ENCODE data around the gene NID1. TPM values are rescaled to one million over a fixed set of nuclear protein-coding genes. Genes with fewer than 3 reads are reported as not detected.

NID1 gene
- total RNA-seq, 4 donors from 2014 or later = 27.8 to 91.8 (median 69.4) TPM

DNA sequence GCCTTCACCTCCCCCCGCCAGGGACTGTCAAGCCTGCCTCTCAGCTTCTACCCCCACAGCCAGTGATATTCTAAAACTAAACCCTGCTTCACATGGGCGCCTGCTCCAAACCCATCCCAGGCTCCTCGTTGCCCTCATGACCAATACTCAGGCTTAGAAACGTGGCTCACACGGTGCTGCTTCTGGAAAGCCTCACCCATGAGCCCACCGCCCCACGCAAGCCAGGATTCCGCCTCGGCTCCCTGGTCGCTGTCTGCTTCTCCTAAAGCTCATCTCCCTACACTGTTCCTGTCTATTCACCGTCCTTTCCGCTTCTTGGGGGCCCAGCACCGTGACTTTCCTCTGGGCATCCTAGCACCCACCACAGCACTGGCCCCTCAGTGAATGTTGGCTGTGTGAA lies 72.5 kb downstream of the NID1 start:
- no peak for DNase-seq
- Histone ChIP-seq H3K36me3 (peaks cover 6 to 10% of the 10 kb centered on the region in 2 donors), H3K27me3 (no peaks in the 10 kb centered on the region), H3K4me3 (replicated peaks in 1 of 3) (no peak overlapping the region), H3K9me3 (no peaks in the 10 kb centered on the region), H3K27ac (no peak overlapping the region), H3K4me1 (no peaks in the 10 kb centered on the region)
- TF ChIP-seq POLR2A (IDR thresholded peaks at IDR 0.05) = no peak
- TF ChIP-seq, protein P1, sequence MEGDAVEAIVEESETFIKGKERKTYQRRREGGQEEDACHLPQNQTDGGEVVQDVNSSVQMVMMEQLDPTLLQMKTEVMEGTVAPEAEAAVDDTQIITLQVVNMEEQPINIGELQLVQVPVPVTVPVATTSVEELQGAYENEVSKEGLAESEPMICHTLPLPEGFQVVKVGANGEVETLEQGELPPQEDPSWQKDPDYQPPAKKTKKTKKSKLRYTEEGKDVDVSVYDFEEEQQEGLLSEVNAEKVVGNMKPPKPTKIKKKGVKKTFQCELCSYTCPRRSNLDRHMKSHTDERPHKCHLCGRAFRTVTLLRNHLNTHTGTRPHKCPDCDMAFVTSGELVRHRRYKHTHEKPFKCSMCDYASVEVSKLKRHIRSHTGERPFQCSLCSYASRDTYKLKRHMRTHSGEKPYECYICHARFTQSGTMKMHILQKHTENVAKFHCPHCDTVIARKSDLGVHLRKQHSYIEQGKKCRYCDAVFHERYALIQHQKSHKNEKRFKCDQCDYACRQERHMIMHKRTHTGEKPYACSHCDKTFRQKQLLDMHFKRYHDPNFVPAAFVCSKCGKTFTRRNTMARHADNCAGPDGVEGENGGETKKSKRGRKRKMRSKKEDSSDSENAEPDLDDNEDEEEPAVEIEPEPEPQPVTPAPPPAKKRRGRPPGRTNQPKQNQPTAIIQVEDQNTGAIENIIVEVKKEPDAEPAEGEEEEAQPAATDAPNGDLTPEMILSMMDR (IDR thresholded peaks at IDR 0.05) = no peak
- intact Hi-C loops (cut with DNase I) = no loop called here
- 89 to 91% methylated on average over 13 of the region's 13 CpGs for WGBS, 2 donors

DNA sequence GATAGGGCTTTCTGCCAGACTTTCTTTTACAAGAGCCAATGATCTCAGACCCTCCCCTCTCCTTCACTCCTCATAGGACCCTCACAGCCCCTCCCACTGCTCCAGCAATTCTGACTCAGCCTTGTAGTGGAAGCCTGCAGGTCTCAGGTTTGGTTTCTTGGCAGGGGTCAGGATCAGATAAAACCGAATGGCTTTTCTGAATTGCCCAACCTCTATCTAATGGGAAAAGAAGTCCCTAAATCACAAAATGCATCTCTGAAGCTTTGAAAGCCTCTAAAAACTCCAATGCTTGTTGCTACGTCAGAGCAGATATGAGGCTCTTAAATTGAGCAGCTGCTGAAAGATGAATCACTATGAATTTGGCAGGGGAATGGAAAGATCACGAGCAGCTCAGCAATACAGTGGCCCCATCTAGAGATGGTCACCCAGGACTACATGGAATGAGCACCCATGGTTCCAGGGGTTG lies 74.5 kb downstream of the NID1 start:
- Histone ChIP-seq H3K27ac (no peak overlapping the region), H3K9me3 (no peaks in the 10 kb centered on the region), H3K4me1 (no peaks in the 10 kb centered on the region), H3K27me3 (no peaks in the 10 kb centered on the region), H3K36me3 (peaks cover 6 to 10% of the 10 kb centered on the region in 2 donors), H3K4me3 (replicated peaks in 1 of 3) (no peak overlapping the region)
- WGBS, 2 donors = 61 to 75% methylated on average over 3 of the region's 3 CpGs
- DNase-seq = no peak
- intact Hi-C loops (cut with DNase I) = no loop called here
- TF ChIP-seq, protein P1 (IDR thresholded peaks at IDR 0.05) = no peak
- no peak for TF ChIP-seq POLR2A (IDR thresholded peaks at IDR 0.05)

DNA sequence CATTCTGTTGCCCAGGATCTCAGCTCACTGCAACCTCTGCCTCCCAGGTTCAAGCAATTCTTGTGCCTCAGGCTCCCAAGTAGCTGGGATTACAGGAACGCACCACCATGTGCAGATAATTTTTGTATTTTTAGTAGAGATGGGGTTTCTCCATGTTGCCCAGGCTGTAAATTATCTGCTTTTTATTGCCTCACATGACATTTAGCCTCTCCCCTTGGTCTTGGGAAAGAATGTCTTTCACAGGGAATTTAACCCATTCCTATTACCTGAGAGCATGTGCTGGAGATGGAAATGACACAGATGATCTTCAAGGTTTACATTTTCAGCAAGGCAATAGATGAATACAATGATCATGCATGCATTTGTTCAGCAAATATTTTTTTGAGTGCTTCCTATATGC lies 75.8 kb downstream of the NID1 start:
- H3K9me3 ChIP-seq = no peaks in the 10 kb centered on the region
- no peak overlapping the region for H3K4me3 ChIP-seq (replicated peaks in 1 of 3)
- no peak for DNase-seq
- intact Hi-C loops (cut with DNase I) = no loop called here
- peaks cover 6 to 10% of the 10 kb centered on the region in 2 donors for H3K36me3 ChIP-seq
- peaks cover 0 to 11% of the 10 kb centered on the region in 2 donors for H3K4me1 ChIP-seq
- TF ChIP-seq POLR2A (IDR thresholded peaks at IDR 0.05) = no peak
- TF ChIP-seq, protein P1 (IDR thresholded peaks at IDR 0.05) = no peak
- 96 to 100% methylated on average over 1 of the region's 1 CpG for WGBS, 2 donors
- no peaks in the 10 kb centered on the region for H3K27me3 ChIP-seq
- no peak overlapping the region for H3K27ac ChIP-seq

DNA sequence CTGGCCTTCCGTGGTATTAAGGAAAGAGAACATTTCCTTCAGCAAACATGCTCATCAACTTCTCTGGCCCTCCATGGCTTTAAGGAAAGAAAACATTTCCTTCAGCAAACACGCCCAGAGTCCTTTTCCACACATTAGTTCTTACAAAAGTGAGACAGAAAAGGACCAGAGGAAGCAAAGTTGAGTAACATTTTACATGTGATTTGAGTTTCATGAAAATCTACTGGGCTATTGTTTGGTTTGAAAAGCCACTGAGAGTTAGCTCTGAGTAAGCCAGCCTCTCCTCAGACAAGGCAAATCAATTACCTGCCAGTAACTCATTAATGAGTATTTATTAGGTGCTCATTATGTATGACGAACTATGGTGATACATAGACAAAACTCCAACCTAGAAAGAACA lies 78.0 kb downstream of the NID1 start:
- peaks cover 6 to 10% of the 10 kb centered on the region in 2 donors for H3K36me3 ChIP-seq
- intact Hi-C loops (cut with DNase I) = no loop called here
- TF ChIP-seq, protein P1 (IDR thresholded peaks at IDR 0.05) = no peak
- TF ChIP-seq POLR2A (IDR thresholded peaks at IDR 0.05) = no peak
- H3K4me1 ChIP-seq = peaks cover 0 to 25% of the 10 kb centered on the region in 2 donors
- no peaks in the 10 kb centered on the region for H3K27me3 ChIP-seq
- DNase-seq = no peak
- no peaks in the 10 kb centered on the region for H3K9me3 ChIP-seq
- H3K4me3 ChIP-seq (replicated peaks in 1 of 3) = no peak overlapping the region
- 85 to 93% methylated on average over 3 of the region's 3 CpGs for WGBS, 2 donors
- H3K27ac ChIP-seq = peak overlapping the region in 1 of 3 donors; percentile 1

DNA sequence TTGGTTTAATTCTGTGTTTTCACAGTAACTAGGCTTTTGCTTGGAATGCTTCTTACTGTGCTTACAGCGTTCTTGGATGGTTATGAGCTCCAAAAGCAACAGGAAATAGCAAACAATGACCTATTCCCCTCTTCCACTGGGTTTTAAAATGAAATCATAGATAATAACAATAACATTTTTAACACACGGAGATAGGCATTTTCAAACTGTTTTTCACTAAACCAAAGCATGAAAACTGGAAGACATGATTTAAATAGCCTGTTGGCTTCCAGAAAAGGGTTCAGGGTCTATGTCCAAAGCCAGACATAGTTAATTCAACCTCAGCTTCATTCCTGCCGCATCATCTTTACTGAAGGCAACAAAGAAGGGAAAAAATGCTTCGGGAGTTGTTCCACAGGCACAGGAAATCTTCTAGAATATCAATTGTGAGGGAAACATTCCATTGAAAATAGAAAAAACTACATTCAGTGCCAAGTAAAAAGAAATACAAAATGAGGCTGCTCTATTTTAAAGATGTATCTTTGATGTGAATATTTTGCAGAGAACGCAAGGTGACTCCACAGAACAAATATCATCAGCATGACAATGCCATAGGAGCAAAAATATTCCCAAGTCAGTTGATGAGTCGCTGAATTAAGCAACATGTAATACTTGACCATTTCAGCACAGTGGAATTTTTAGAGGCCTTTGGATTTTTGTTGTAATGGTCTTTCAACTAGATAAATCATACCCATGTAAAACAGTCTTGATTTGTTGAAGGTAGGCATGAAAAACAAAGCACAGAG lies 80.7 kb downstream of the NID1 start:
- TF ChIP-seq, protein P1 (IDR thresholded peaks at IDR 0.05) = no peak
- TF ChIP-seq POLR2A (IDR thresholded peaks at IDR 0.05) = no peak
- H3K4me3 ChIP-seq (replicated peaks in 1 of 3) = no peak overlapping the region

More for the DNA sequence above, 80.7 kb downstream of the NID1 start:
- H3K36me3 ChIP-seq = peaks cover 6 to 7% of the 10 kb centered on the region in 2 donors
- no peak for DNase-seq
- H3K4me1 ChIP-seq = peaks cover 0 to 25% of the 10 kb centered on the region in 2 donors
- H3K9me3 ChIP-seq = no peaks in the 10 kb centered on the region
- intact Hi-C loops (cut with DNase I) = no loop called here
- WGBS, 2 donors = 58 to 61% methylated on average over 6 of the region's 6 CpGs
- H3K27ac ChIP-seq = peak overlapping the region; percentile 34 to 78 (median 69)
- no peaks in the 10 kb centered on the region for H3K27me3 ChIP-seq

Measured in thyroid gland (tissue), 4 donors.